ENCODE results near the gene FRY. TPM values are rescaled to one million over a fixed set of nuclear protein-coding genes. Genes with fewer than 3 reads are reported as not detected.
A peak's percentile ranks its signal among the peaks of the same experiment; 100 is the strongest.

FRY gene
- total RNA-seq, 1 experiment from 2014 or later: 2.5 TPM

DNA sequence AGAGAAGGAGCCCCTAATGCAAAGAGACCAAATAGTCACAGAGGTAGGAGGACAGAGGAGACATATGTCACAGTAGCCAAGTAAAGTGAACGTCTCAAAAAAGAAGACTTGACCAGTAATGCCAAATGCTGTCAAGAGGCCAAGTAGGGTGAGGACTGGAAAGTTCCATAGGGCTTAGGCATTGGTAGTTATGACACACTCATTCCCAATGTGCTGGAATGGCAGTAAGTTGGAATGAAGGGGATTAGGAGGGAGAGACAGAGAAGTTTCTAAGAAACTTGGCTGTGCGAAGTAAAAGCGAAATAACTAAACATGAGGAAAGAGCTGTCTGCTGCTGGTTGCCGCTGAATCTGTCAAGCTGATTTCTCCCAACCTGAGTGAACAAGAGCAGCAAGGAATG, 14.9 kb upstream of the FRY start:
- DNase-seq (ENCODE audit: low read depth): no peak

DNA sequence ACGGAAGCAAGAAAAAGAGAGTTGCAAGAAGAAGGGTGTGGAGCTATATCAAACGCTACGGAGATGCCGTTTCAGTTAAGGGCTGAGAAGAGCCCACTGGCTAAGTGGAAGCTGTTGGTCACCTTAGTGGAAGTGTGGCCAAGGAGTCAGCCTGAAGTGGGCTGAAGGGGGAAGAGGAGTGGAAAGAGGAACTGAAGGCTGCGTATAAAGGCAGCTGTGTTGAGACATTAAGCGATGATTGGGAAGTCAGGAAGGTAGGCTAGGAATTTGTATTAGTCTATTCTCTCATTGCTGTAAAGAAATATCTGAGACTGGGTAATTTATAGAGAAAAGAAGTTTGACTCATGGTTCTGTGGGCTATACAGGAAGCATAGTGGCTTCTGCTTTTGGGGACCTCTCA, 14.1 kb upstream of the FRY start:
- DNase-seq (ENCODE audit: low read depth): no peak

GRCh38 chr13:32019612-32020233, 11.9 kb upstream of the FRY start:
- peak; percentile 50 for DNase-seq (ENCODE audit: low read depth)

DNA sequence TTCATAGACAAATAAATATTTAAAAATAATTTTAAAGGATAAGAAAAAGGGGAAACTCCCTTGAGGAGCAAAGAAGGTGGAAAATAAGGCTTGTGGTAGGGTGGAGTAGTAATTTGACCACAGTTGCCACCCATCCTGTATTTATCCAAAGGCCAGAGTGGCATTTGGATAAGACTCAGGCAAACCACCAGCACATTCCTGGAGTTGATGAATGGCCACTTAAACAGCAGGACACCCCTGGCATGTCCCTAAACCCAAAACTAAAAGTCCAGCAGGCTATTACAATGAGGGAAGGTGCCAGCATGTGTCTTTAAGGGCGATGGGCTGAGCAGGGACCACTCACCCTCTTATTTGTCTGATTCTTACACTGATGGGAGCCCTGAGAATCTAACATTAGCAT, 9.8 kb upstream of the FRY start:
- peak; percentile 45 for DNase-seq (ENCODE audit: low read depth)

GRCh38 chr13:32022311-32022710, 9.3 kb upstream of the FRY start:
- DNase-seq (ENCODE audit: low read depth): peak; percentile 60

GRCh38 chr13:32023096-32023495, 8.5 kb upstream of the FRY start:
- no peak for DNase-seq (ENCODE audit: low read depth)

- no peak for DNase-seq (ENCODE audit: low read depth)
These were observed 7.9 kb upstream of the FRY start for GRCh38 chr13:32023698-32024097.

DNA sequence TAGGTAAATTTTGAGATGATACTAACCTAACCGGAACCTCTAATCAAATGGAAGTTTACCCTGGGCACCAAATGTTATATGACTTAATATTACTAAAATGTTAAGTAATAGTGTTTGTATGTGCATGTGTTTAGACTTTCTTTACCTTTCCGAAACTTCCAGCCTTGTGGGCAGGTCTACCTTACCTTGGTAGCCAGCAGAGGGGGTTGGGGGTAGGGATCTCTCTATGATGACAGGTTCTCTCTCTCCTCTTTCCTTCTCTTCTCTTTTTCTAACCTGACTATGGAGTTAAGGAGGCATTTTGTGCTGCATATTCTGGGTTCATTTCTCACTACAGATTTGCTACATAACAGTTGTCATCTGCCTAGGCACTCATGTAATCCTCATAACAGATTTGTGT, 6.8 kb upstream of the FRY start:
- no peak for DNase-seq (ENCODE audit: low read depth)

- no peak for DNase-seq (ENCODE audit: low read depth)
These were observed 5.8 kb upstream of the FRY start for GRCh38 chr13:32025730-32026129.

DNA sequence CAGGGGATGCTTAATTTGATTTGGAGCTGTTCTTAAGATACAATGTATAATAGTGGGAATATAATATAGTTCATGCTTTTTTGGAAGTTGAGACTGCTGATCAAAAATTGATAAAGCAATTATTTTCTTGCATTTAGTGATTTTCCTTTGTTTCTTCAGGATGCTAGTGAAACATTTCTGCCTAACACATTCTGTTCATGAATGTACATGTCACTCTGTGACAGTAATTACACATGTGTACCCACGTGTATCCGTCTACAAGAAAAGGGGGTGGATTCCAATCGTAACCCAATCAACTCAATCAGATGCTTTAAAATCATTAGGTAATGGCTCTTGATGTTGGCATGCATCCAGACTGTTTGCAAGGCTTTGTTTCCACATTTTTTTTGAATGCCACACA, 5.0 kb upstream of the FRY start:
- no peak for DNase-seq (ENCODE audit: low read depth)

DNA sequence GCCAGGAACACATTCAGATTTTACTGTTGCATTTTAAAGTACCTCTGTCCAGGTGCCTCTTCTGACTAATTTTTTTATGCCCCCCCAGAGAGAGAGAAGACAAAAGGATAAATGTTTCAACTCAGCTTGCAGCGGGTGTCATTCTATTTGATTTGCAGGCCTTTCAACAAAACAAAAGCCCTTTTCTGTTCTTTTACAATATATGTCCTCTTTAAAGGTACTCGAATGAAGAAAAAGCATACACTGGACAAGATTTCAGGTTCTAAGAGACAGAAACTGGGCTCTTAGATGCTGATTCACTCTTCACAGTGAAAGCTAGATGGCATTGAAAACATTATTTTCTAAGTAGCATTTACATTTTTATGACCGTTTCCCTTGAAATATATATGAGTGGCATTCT, 2.9 kb upstream of the FRY start:
- no peak for DNase-seq (ENCODE audit: low read depth)

- DNase-seq (ENCODE audit: low read depth): no peak
These were observed 1.9 kb upstream of the FRY start for GRCh38 chr13:32029684-32030083.

DNA sequence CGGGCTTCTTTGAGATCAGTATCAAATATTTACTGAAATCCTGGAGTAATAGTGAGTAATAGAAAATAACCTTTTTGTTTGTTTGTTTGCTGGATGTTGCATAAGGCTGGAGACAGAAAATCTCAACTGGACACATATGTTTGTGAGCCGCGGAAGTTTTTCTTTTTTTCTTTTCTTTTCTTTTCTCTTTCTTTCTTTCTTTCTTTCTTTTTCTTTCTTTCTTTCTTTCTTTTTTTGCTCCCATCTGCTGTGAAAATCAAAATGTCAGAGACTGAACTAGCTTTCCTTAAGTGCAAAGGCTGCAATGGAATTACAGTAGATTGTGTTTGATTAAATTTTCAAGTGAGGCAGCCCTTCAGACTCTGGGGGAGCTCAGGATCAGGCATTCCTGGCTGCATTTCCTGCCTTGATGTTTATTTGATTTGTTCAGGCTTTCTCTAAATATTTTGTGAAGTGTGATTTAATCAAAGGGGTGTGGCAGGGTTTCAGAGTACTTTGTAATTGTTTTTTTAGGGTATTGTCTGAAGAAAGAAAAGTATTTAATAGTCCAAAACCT, 319 bp downstream of the FRY start:
- DNase-seq (ENCODE audit: low read depth): no peak

DNA sequence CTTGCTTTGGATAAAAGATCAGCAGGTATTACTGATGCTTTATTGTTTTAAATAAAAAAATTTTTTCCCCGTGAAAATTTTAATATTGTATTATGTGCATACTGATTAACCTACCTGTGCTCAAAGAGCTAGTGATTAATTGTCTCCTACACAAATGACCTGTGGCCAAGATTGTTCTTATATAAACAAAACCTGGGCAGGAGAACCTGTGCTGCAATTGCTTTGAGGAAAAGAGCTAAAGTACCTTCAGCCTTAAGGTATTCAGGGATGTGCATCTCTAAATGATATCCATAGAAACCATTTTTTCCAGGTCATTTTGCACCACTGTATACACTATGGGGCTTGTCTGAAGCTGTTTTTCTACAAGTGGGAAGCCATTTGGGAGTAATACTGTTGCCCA, 1.2 kb downstream of the FRY start:
- DNase-seq (ENCODE audit: low read depth): no peak

DNA sequence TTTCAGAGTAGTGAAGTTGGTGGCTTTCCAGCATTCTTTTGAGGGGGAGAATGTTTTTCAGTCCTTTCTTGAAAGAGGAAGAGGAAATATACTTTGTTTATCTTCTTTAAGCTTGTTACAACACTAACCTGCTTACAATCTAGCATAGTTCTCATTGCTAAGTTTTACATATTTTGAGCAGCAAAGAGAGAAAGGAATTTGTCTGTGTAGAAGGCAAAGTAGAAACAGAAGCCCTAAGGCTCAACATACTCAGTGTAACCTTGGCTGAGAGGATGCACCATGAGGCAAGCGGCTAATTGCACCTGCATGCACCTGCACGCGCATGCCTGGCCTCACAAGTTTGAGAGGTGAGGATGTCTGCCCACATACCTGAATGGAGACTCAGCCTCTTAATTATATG, 2.2 kb downstream of the FRY start:
- no peak for DNase-seq (ENCODE audit: low read depth)

- no peak for DNase-seq (ENCODE audit: low read depth)
These were observed 4.1 kb downstream of the FRY start for GRCh38 chr13:32035716-32036115.

DNA sequence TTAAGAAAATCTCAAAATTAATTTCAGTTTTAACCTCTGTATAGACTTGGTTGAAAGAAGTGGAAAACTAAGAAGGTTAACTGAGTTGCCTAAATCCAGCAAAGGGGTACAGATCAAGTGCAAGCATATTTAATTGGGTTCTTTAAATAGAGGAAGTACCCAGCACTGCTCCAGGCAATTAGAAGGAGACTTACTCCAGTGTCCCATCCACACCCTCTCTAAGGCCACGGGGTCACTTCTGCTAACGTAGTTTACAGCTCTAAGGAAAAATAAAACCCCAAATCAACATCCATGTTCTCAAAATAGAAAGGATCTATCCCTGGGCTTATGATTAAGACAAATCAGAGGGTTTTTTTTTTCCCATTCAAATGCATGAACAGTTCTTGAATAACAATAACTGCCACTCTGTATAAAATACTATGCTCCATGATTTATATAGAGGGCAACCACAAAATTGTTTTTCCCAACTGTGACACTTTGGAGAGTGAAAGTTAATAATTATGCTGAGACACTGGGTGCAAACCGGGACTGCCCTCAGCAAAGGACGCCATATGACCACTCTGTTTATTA, 4.6 kb downstream of the FRY start:
- no peak for DNase-seq (ENCODE audit: low read depth)

GRCh38 chr13:32036757-32037156, 5.2 kb downstream of the FRY start:
- DNase-seq (ENCODE audit: low read depth): no peak

DNA sequence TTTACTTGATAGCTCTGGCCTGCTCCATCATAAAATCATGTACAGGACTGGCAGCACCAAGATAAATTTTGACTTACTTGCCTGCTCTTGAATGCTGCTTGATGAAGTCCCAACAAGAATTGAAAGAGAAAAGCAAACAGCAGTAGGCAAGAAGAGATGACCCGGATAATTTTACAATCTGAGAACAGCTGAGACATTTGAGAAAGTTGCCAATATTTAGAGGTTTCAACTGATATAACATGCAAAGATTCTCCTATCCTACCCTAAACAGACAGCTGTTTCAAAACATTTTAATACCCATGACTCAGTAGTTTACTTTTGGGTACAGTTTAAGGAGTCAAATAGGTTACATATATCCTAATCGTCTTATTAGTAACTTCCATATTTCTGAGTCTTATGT, 5.9 kb downstream of the FRY start:
- DNase-seq (ENCODE audit: low read depth): peak; percentile 62

- no peak for DNase-seq (ENCODE audit: low read depth)
These were observed 6.8 kb downstream of the FRY start for GRCh38 chr13:32038343-32038742.

GRCh38 chr13:32039056-32039455, 7.5 kb downstream of the FRY start:
- no peak for DNase-seq (ENCODE audit: low read depth)

- DNase-seq (ENCODE audit: low read depth): no peak
These were observed 8.0 kb downstream of the FRY start for GRCh38 chr13:32039528-32039927.

DNA sequence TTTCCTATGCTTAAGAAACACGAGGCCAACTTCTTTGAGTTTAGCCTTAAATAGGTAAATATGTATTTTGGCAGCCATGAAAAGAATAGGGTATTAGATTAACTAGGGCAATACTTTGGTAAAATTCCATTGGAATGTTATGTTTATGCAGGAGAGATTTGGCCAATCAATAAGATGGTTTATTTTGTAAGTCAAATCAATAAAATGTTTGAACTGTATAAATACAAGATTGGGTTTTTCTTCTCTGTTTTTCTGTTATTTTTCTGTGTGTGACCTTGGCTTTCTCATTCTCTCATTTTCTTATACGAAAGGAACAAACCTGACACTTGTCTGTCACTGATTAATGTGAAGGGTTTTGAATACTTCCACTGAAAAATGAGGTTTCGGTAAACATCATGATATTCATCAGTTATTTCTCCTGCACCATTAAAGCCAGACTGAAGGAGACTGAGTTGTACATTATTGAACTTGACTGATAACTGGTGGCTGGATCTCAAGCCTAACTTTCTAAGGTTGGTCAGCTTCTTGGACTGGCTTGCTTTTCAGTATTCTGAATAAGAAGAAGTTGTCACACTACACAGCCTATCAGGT, 8.6 kb downstream of the FRY start:
- no peak for DNase-seq (ENCODE audit: low read depth)
